Measurements from ENCODE around the gene ANAPC10. TPM values are rescaled to one million over a fixed set of nuclear protein-coding genes. Genes with fewer than 3 reads are reported as not detected.

Gene ANAPC10
- total RNA-seq, 3 donors from 2014 or later (not counting 1 experiment from before 2014, with no cell fraction given): 27.9 to 37.7 (median 37.7) TPM

DNA sequence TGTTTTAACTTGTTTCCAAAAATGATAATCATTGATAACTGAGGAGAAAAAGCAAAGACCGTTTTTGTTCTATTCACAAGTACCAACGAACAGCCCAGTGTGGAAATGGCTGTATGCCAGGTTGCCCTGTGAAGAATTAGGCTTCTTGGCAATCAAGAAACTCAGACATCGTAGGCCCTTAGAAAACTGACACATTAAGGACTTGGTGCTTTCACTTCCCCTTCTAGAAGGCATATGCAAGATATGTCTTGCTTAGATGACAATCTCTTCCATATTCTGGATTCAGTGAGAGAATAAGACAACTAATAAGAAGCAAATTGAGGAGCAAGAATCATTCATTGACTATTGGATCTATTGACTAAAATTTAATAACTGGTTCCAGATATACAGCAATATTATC is 56.6 kb downstream of the ANAPC10 start:
- intact Hi-C loops (cut with micrococcal nuclease): no loop called here
- Histone ChIP-seq H3K27ac (ENCODE audit: low read length) (no peak overlapping the region), H3K27me3 (ENCODE audit: control insufficient read depth, insufficient read depth, low read length) (no peaks in the 10 kb centered on the region), H3K4me1 (ENCODE audit: control insufficient read depth, insufficient read depth, low read length) (no peaks in the 10 kb centered on the region), H3K9me3 (ENCODE audit: control insufficient read depth, insufficient read depth, low read length) (no peaks in the 10 kb centered on the region), H3K4me3 (ENCODE audit: low read length) (no peak overlapping the region), H3K36me3 (ENCODE audit: control insufficient read depth, insufficient read depth, low read length) (peaks cover 4% of the 10 kb centered on the region)
- Mint-ChIP-seq H3K4me1 (peaks cover 5 to 10% of the 10 kb centered on the region in 2 donors), H3K27ac (peak overlapping the region in 1 of 2 donors; percentile 64), H3K9me3 (no peaks in the 10 kb centered on the region), H3K27me3 (ENCODE audit: low read depth in 2 of 2) (no peaks in the 10 kb centered on the region), H3K4me3 (no peak overlapping the region), H3K36me3 (no peaks in the 10 kb centered on the region)
- ATAC-seq (no peak), DNase-seq (no peak)
- 26% methylated on average over 3 of the region's 3 CpGs for WGBS (ENCODE audit: insufficient coverage)
- no peak for TF ChIP-seq CTCF (IDR thresholded peaks at IDR 0.05)

DNA sequence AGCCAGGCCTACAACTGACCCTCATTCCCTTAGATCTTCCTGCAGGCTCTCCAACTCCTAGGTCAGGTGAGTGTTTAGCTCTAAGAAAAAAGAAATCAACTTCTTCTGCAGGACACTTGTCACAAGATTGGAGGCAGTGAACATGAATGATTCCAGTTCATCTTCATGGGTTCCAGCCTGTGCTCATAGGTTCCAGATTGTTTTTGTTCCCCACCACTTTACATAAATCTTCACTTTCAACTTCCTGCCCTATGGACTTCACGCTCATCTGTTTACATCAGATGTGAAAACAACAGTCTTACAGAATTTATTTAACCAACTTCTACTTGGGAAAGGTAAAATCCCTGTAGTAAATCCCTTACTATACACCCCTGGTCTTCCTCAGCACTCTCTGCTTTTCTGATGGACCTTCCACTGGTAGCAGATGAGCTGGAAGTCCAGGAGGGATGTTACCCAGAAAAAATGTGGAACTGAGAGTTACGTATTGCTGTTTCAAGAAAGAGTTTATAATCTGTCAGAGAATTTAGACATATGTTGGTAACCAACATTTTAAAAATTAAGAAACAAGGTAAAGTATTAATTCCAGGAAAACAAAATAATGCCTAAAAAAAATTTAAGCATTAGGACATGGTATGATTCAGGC is 62.4 kb downstream of the ANAPC10 start:
- Histone ChIP-seq H3K4me1 (ENCODE audit: control insufficient read depth, insufficient read depth, low read length) (no peaks in the 10 kb centered on the region), H3K4me3 (ENCODE audit: low read length) (no peak overlapping the region), H3K9me3 (ENCODE audit: control insufficient read depth, insufficient read depth, low read length) (no peaks in the 10 kb centered on the region), H3K27ac (ENCODE audit: low read length) (no peak overlapping the region), H3K27me3 (ENCODE audit: control insufficient read depth, insufficient read depth, low read length) (no peaks in the 10 kb centered on the region), H3K36me3 (ENCODE audit: control insufficient read depth, insufficient read depth, low read length) (peaks cover 17% of the 10 kb centered on the region)
- Mint-ChIP-seq H3K9me3 (no peaks in the 10 kb centered on the region), H3K27ac (no peak overlapping the region), H3K36me3 (no peaks in the 10 kb centered on the region), H3K27me3 (ENCODE audit: low read depth in 2 of 2) (no peaks in the 10 kb centered on the region), H3K4me3 (no peak overlapping the region), H3K4me1 (peaks cover 10% of the 10 kb centered on the region in 2 donors)
- 68% methylated on average over 2 of the region's 2 CpGs for WGBS (ENCODE audit: insufficient coverage)
- intact Hi-C loops (cut with micrococcal nuclease): no loop called here
- no peak for DNase-seq
- no peak for TF ChIP-seq CTCF (IDR thresholded peaks at IDR 0.05)
- no peak for ATAC-seq

DNA sequence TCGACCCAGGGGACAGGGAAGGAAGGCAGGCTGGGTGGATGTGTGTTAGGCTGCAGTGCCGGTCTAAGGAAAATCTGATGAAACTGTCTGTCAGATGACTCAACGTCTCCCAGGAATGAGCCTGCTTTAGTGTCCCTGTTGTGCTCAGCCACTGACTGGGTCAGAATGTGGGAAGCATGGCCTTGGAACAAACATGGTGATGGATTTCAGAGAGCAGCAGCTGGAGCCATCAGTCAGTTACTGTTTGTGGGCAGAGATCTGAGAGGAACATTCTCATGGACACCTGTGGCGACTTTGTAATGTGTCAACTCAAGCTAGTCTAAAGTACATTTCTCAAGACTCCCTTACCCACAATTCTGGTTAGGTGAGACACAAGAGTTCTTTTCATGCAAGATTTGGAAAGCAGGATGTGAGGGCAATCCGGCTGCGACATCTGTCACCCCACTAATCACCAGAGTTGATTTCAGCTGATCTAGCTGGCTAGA is 63.2 kb downstream of the ANAPC10 start:
- TF ChIP-seq CTCF (IDR thresholded peaks at IDR 0.05): no peak
- Histone ChIP-seq H3K36me3 (ENCODE audit: control insufficient read depth, insufficient read depth, low read length) (peaks cover 17% of the 10 kb centered on the region), H3K27me3 (ENCODE audit: control insufficient read depth, insufficient read depth, low read length) (no peaks in the 10 kb centered on the region), H3K9me3 (ENCODE audit: control insufficient read depth, insufficient read depth, low read length) (no peaks in the 10 kb centered on the region), H3K4me3 (ENCODE audit: low read length) (no peak overlapping the region), H3K27ac (ENCODE audit: low read length) (no peak overlapping the region), H3K4me1 (ENCODE audit: control insufficient read depth, insufficient read depth, low read length) (no peaks in the 10 kb centered on the region)
- intact Hi-C loops (cut with micrococcal nuclease): no loop called here
- no peaks in the 10 kb centered on the region for H3K27me3 Mint-ChIP-seq (ENCODE audit: low read depth in 2 of 2)
- 91% methylated on average over 5 of the region's 6 CpGs for WGBS (ENCODE audit: insufficient coverage)
- no peaks in the 10 kb centered on the region for H3K9me3 Mint-ChIP-seq
- H3K4me1 Mint-ChIP-seq: peaks cover 10% of the 10 kb centered on the region in 2 donors
- no peaks in the 10 kb centered on the region for H3K36me3 Mint-ChIP-seq
- H3K4me3 Mint-ChIP-seq: no peak overlapping the region
- no peak overlapping the region for H3K27ac Mint-ChIP-seq
- no peak for ATAC-seq
- no peak for DNase-seq

DNA sequence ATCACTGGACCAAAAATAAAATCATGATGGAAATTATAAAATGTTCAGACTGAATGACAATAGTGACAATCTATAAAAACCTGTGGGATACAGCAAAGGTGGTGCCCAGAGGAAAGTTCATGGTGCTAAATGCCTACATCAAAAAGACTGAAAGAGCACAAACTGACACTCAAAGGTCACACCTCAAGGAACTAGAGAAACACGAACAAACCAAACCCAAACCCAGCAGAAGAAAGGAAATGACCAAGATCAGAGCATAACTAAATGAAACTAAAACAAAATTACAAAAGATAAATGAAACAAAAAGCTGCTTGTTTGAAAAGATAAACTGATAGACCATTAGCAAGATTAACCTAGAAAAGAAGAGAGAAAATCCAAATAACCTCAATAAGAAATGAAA is 78.7 kb downstream of the ANAPC10 start:
- 13% methylated on average over 1 of the region's 1 CpG for WGBS (ENCODE audit: insufficient coverage)
- H3K36me3 Mint-ChIP-seq: peaks cover 5% of the 10 kb centered on the region

More for the DNA sequence above, 78.7 kb downstream of the ANAPC10 start:
- no peaks in the 10 kb centered on the region for H3K9me3 ChIP-seq (ENCODE audit: control insufficient read depth, insufficient read depth, low read length)
- no peaks in the 10 kb centered on the region for H3K27me3 ChIP-seq (ENCODE audit: control insufficient read depth, insufficient read depth, low read length)
- H3K4me1 Mint-ChIP-seq: peaks cover 46 to 48% of the 10 kb centered on the region in 2 donors
- intact Hi-C loops (cut with micrococcal nuclease): no loop called here
- H3K4me3 ChIP-seq (ENCODE audit: low read length): no peak overlapping the region
- TF ChIP-seq CTCF (IDR thresholded peaks at IDR 0.05): no peak
- H3K36me3 ChIP-seq (ENCODE audit: control insufficient read depth, insufficient read depth, low read length): no peaks in the 10 kb centered on the region
- peak in 2 of 3 donors; percentile 42 to 57 for ATAC-seq
- no peaks in the 10 kb centered on the region for H3K4me1 ChIP-seq (ENCODE audit: control insufficient read depth, insufficient read depth, low read length)
- peak overlapping the region; percentile 80 for H3K4me3 Mint-ChIP-seq
- H3K27me3 Mint-ChIP-seq (ENCODE audit: low read depth in 2 of 2): no peaks in the 10 kb centered on the region
- peak overlapping the region; percentile 79 for H3K27ac ChIP-seq (ENCODE audit: low read length)
- peak overlapping the region; percentile 83 to 90 for H3K27ac Mint-ChIP-seq
- peaks cover 0 to 2% of the 10 kb centered on the region in 2 donors for H3K9me3 Mint-ChIP-seq
- DNase-seq: peak in 1 of 2 donors; percentile 19
